H1 (cell line): ENCODE measurements around the gene GTF2IRD1. TPM values are rescaled to one million over a fixed set of nuclear protein-coding genes. Genes with fewer than 3 reads are reported as not detected.

Experiments used
- CTCF ChIA-PET: fragments of 300-600 bp; sonication (Branson Sonifier 250); formaldehyde crosslinking; loops from one replicate; lab custom pipeline; 2021; ENCODE audit not compliant: partially characterized antibody; lab: Charles Lee
- POLR2A ChIA-PET: fragments of 300-600 bp; sonication (Branson Sonifier 250); formaldehyde crosslinking; loops from one replicate; lab custom pipeline; 2021; ENCODE audit warnings: inconsistent platforms; ENCODE audit not compliant: partially characterized antibody; lab: Charles Lee
- DNase-seq, 2 experiments: peaks; one replicate each; pipeline versions ENCODE4 v3.0.0 to v3.0.0-alpha.2; 2010 to 2022; ENCODE audit warnings: low spot score in 2 of 2, low read depth in 1 of 2, mixed read lengths in 1 of 2
- FAIRE-seq: peaks from 2 replicates; lab custom pipeline; 2011; peaks lifted over from hg19 to GRCh38; lab: Jason Lieb, UNC
- H2AFZ ChIP-seq: 2 replicates; pipeline ENCODE4 v1.8.1; 2012; ENCODE audit warnings: low read length, inconsistent platforms
- H2AK5ac ChIP-seq: 2 replicates; pipeline ENCODE4 v1.6.1; 2013; ENCODE audit warnings: low read depth, low read length
- H2BK120ac ChIP-seq: replicated peaks from 2 replicates; pipeline ENCODE3; 2013; ENCODE audit warnings: low read depth, low read length, inconsistent platforms
- H2BK12ac ChIP-seq: 2 replicates; pipeline ENCODE4 v1.6.1; 2013; ENCODE audit warnings: low read depth, low read length
- H2BK15ac ChIP-seq: 2 replicates; pipeline ENCODE4 v1.6.1; 2013; ENCODE audit warnings: low read length
- H2BK20ac ChIP-seq: 2 replicates; pipeline ENCODE4 v1.6.1; 2013; ENCODE audit warnings: low read length
- H2BK5ac ChIP-seq: 2 replicates; pipeline ENCODE4 v1.6.1; 2013; ENCODE audit warnings: low read depth, low read length
- H3K14ac ChIP-seq: 2 replicates; pipeline ENCODE4 v1.6.1; 2013; ENCODE audit warnings: inconsistent platforms; ENCODE audit not compliant: insufficient read length
- H3K18ac ChIP-seq: 2 replicates; pipeline ENCODE4 v1.6.1; 2013; ENCODE audit warnings: low read length; ENCODE audit errors: extremely low read depth
- H3K23ac ChIP-seq: 2 replicates; pipeline ENCODE4 v1.6.1; 2013; ENCODE audit warnings: inconsistent platforms; ENCODE audit not compliant: insufficient read length
- H3K23me2 ChIP-seq: 2 replicates; pipeline ENCODE4 v1.6.1; 2013; ENCODE audit warnings: low read depth, low read length
- H3K27ac ChIP-seq: 2 replicates; pipeline ENCODE4 v1.6.1; 2011; ENCODE audit warnings: low read depth, low read length, inconsistent platforms
- H3K27me3 ChIP-seq, 4 experiments: replicated peaks in 1 of 4; 1 replicate in 1 of 4; 2 replicates in 3 of 4; pipeline versions ENCODE4 v1.6.1 to v1.8.1; 2011 to 2013; ENCODE audit warnings: low read length in 3 of 4, mild to moderate bottlenecking in 3 of 4, inconsistent platforms in 2 of 4, mixed read lengths in 2 of 4, moderate library complexity in 1 of 4; ENCODE audit not compliant: control insufficient read depth in 3 of 4, insufficient read depth in 3 of 4; ENCODE audit errors: extremely low read depth in 1 of 4
- H3K36me3 ChIP-seq, 4 experiments: 2 replicates each; pipeline versions ENCODE4 v1.6.1 to v1.8.1; 2011 to 2013; ENCODE audit warnings: mild to moderate bottlenecking in 4 of 4, low read length in 3 of 4, moderate library complexity in 2 of 4, control low read depth in 1 of 4, inconsistent platforms in 1 of 4; ENCODE audit not compliant: insufficient read depth in 4 of 4, control insufficient read depth in 2 of 4
- H3K4ac ChIP-seq: replicated peaks from 2 replicates; pipeline ENCODE3; 2013; ENCODE audit warnings: low read length, low read depth, mixed read lengths, inconsistent platforms; ENCODE audit not compliant: insufficient read length
- H3K4me1 ChIP-seq, 4 experiments: replicated peaks in 1 of 4; 1 replicate in 1 of 4; 2 replicates in 3 of 4; pipeline versions ENCODE4 v1.6.1 to v1.8.1; 2011 to 2013; ENCODE audit warnings: low read length in 3 of 4, inconsistent platforms in 2 of 4, mixed read lengths in 1 of 4; ENCODE audit not compliant: insufficient read depth in 4 of 4, control insufficient read depth in 3 of 4
- H3K4me2 ChIP-seq, 2 experiments: 2 replicates each; pipeline versions ENCODE4 v1.6.1 to v1.8.1; 2011 to 2013; ENCODE audit warnings: low read depth in 2 of 2, low read length in 2 of 2, control low read depth in 1 of 2, inconsistent platforms in 1 of 2, mild to moderate bottlenecking in 1 of 2; ENCODE audit not compliant: insufficient read depth in 1 of 2
- H3K4me3 ChIP-seq, 4 experiments: fragments of 200-600, 300-600 bp in 1 of 4; sonication (generic), shearing (Covaris generic), sonication (Bioruptor Twin) in 1 of 4; 2 replicates each; pipeline versions ENCODE4 v1.5.1 to v1.8.1; 2011 to 2016; ENCODE audit warnings: low read length in 4 of 4, low read depth in 3 of 4, control low read depth in 2 of 4, inconsistent platforms in 2 of 4, mild to moderate bottlenecking in 2 of 4, mixed read lengths in 1 of 4, moderate library complexity in 1 of 4; ENCODE audit not compliant: insufficient read depth in 2 of 4; ENCODE audit errors: extremely low read depth in 1 of 4
- H3K56ac ChIP-seq: replicated peaks from 2 replicates; pipeline ENCODE3; 2013; ENCODE audit warnings: low read depth, mild to moderate bottlenecking, mixed read lengths, low read length, inconsistent platforms; ENCODE audit not compliant: insufficient read length
- H3K79me1 ChIP-seq: 2 replicates; pipeline ENCODE4 v1.6.1; 2013; ENCODE audit warnings: low read depth, low read length, control low read depth
- H3K79me2 ChIP-seq, 2 experiments: 2 replicates each; pipeline versions ENCODE4 v1.6.1 to v1.8.1; 2012 to 2013; ENCODE audit warnings: low read length in 2 of 2, mild to moderate bottlenecking in 2 of 2, inconsistent platforms in 1 of 2; ENCODE audit not compliant: insufficient read depth in 2 of 2, control insufficient read depth in 1 of 2
- H3K9ac ChIP-seq, 4 experiments: replicated peaks in 1 of 4; 1 replicate in 1 of 4; 2 replicates in 3 of 4; pipeline versions ENCODE4 v1.6.1 to v1.8.1; 2011 to 2013; ENCODE audit warnings: low read depth in 3 of 4, low read length in 3 of 4, control low read depth in 2 of 4, mild to moderate bottlenecking in 2 of 4, moderate library complexity in 2 of 4, inconsistent platforms in 1 of 4; ENCODE audit errors: extremely low read depth in 1 of 4
- H3K9me3 ChIP-seq, 2 experiments: 2 replicates each; pipeline versions ENCODE4 v1.6.1 to v1.8.1; 2012 to 2013; ENCODE audit warnings: mild to moderate bottlenecking in 2 of 2, moderate library complexity in 2 of 2, control low read depth in 1 of 2, inconsistent platforms in 1 of 2, low read depth in 1 of 2, low read length in 1 of 2, mixed read lengths in 1 of 2; ENCODE audit not compliant: insufficient read depth in 2 of 2
- H4K20me1 ChIP-seq, 2 experiments: replicated peaks in 1 of 2; 2 replicates each; pipeline versions ENCODE3 to v1.8.1; 2011 to 2013; ENCODE audit warnings: inconsistent platforms in 2 of 2, low read length in 2 of 2, mild to moderate bottlenecking in 1 of 2; ENCODE audit not compliant: insufficient read depth in 2 of 2, control insufficient read depth in 1 of 2
- H4K5ac ChIP-seq: 2 replicates; pipeline ENCODE4 v1.6.1; 2013; ENCODE audit warnings: low read length, low read depth, mixed read lengths, inconsistent platforms; ENCODE audit not compliant: insufficient read length
- H4K8ac ChIP-seq: 2 replicates; pipeline ENCODE4 v1.8.0; 2013; ENCODE audit warnings: mild to moderate bottlenecking, moderate library complexity, low read length, inconsistent platforms; ENCODE audit not compliant: insufficient read depth; ENCODE audit errors: extremely low read depth
- H4K91ac ChIP-seq: replicated peaks from 2 replicates; pipeline ENCODE3; 2013; ENCODE audit warnings: low read length, mixed read lengths, inconsistent platforms; ENCODE audit not compliant: insufficient read length
- EGR1 ChIP-seq: IDR thresholded peaks from 2 replicates; pipeline ENCODE4 v1.6.1; 2011; ENCODE audit warnings: low read depth, low read length, borderline replicate concordance
- HDAC2 ChIP-seq, 2 experiments: fragments of 300-600 bp in 1 of 2; sonication (generic) in 1 of 2; IDR thresholded peaks; 2 replicates each; pipeline ENCODE4 v1.6.1; 2011 to 2012; ENCODE audit warnings: low read depth in 2 of 2, low read length in 2 of 2, mild to moderate bottlenecking in 2 of 2, moderate library complexity in 2 of 2, borderline replicate concordance in 1 of 2, inconsistent platforms in 1 of 2
- KDM4A ChIP-seq: IDR thresholded peaks from one replicate; pipeline ENCODE4 v1.7.1; 2012; ENCODE audit warnings: low read depth, mild to moderate bottlenecking, moderate library complexity, low read length, inconsistent platforms; ENCODE audit not compliant: severe bottlenecking
- KDM5A ChIP-seq: fragments of 200-600 bp; IDR thresholded peaks from 2 replicates; pipeline ENCODE4 v1.7.1; 2012; ENCODE audit warnings: mild to moderate bottlenecking, low read length, inconsistent platforms, mixed read lengths
- YY1 ChIP-seq: IDR thresholded peaks from 2 replicates; pipeline ENCODE4 v1.6.1; 2011; ENCODE audit warnings: low read depth, mild to moderate bottlenecking, low read length
- WGBS, 2 experiments: shearing (Covaris generic) in 1 of 2; methylation state at CpG; one replicate each; pipeline versions ENCODE4 v1.1.6 to v1.1.7; 2013 to 2015; ENCODE audit warnings: low lambda C conversion rate in 2 of 2, mixed read lengths in 2 of 2, inconsistent platforms in 1 of 2, low coverage in 1 of 2, missing lambda C conversion rate in 1 of 2; ENCODE audit not compliant: insufficient replicate concordance in 2 of 2, insufficient coverage in 1 of 2, insufficient read length in 1 of 2; ENCODE audit errors: extremely low coverage in 1 of 2, missing lambda C conversion rate in 1 of 2; 5-methylcytosine and 5-hydroxymethylcytosine counted together
- polyA plus RNA-seq, 7 experiments: library from polyadenylated mRNA; depleted of rRNA in 3 of 7; stranded (reverse) in 5 of 7; unstranded in 2 of 7; fragments of >200 nt in 5 of 7; fragments of 200-250 nt in 2 of 7; gene quantifications; 1 replicate in 5 of 7; 2 replicates in 1 of 7; 4 replicates in 1 of 7; pipeline versions ENCODE4 v1.2.1 to v1.2.3, GENCODE V29; 2011 to 2013; ENCODE audit warnings: missing spikeins in 2 of 7, mixed read lengths in 2 of 7
- total RNA-seq: library from RNA; stranded (reverse); fragmentation: NEBNext Ultra II Directional; extraction: Animal tissue kit (Norgen Biotek cat#: 25700); gene quantifications from 2 replicates; pipeline ENCODE4 v1.2.1, GENCODE V29; 2021
- TF ChIP-seq, protein P1 (sequence below): IDR thresholded peaks from 2 replicates; pipeline ENCODE4 v1.6.1; 2012; ENCODE audit warnings: low read length, inconsistent platforms

GTF2IRD1 gene
- total and polyA plus RNA-seq, 2 of the 8 experiments (the other 6 are each of a cell fraction or from before 2014, with no cell fraction given), result 27.4 to 45.4 TPM

DNA sequence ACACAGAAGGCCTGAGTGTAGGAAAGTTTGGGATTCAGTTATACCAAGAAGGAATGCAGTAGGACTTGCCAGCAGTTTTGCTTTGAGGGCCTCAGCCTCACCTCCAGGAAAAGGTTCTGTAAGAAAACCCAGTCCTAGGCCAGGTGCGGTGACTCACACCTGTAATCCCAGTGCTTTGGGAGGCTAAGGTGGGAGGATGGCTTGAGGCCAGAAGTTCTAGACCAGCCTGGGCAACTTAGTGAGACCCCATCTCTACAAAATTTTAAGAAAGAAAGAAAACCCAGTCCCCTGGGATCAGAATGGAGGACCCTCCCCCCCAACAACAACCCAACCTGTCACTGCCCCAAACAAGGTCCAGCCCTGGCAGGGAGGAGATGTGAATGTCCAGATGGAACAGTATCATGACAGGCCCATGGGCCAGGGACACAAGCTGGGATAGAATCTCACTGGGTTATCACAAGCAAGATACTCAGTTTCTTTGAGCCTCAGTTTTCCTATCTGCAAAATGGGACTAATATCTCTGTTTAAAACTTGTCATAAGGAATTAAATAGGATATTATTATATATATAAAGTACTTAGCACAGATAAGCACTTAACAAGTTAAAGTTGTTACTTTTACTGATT lies 68.7 kb downstream of the GTF2IRD1 start:
- Histone ChIP-seq H3K36me3 (peaks cover 4 to 44% (median 26%) of the 10 kb centered on the region in 4 experiments; a peak in 7 of 8 replicates), H2BK20ac (no peak overlapping the region), H3K4me2 (no peak overlapping the region), H3K79me1 (no peaks in the 10 kb centered on the region), H3K27me3 (no peaks in the 10 kb centered on the region), H4K20me1 (peaks cover 2 to 3% of the 10 kb centered on the region in 2 experiments), H3K4me1 (peaks cover 0 to 11% (median 3%) of the 10 kb centered on the region in 4 experiments; a peak in 3 of 7 replicates), H2AK5ac (no peak overlapping the region), H3K4ac (no peak overlapping the region), H3K18ac (no peak overlapping the region), H2BK15ac (no peak overlapping the region), H4K91ac (no peak overlapping the region), H3K56ac (no peak overlapping the region), H4K8ac (no peak overlapping the region), H3K9ac (no peak overlapping the region), H3K9me3 (no peaks in the 10 kb centered on the region), H3K27ac (no peak overlapping the region), H2BK120ac (no peak overlapping the region), H2BK12ac (no peak overlapping the region), H3K23me2 (no peaks in the 10 kb centered on the region), H4K5ac (no peak overlapping the region), H3K4me3 (no peak overlapping the region), H2BK5ac (no peak overlapping the region), H2AFZ (no peak overlapping the region), H3K79me2 (no peaks in the 10 kb centered on the region), H3K14ac (no peak overlapping the region), H3K23ac (no peak overlapping the region)
- ChIA-PET POLR2A (interaction anchor here (2.8 kb wide), 1 partner anchor 24 kb away, joined by 8 read pairs; no protein-coding TSS in a partner anchor), CTCF (interaction anchor here (1.1 kb wide), 1 partner anchor 72 kb away, joined by 3 read pairs; no protein-coding TSS in a partner anchor)
- WGBS, 2 experiments, result 100% methylated on average over 1 of the region's 1 CpG; no CpG with 5 or more reads in 1 of the 2 experiments
- DNase-seq (no peak), FAIRE-seq (no peak)
- no peak for TF ChIP-seq HDAC2 (IDR thresholded peaks at IDR 0.05; ENCODE audit: borderline replicate concordance in 1 of 2, low read depth in 2 of 2, low read length in 2 of 2)
- no peak for TF ChIP-seq KDM4A
- no peak for TF ChIP-seq KDM5A
- TF ChIP-seq, protein P1, sequence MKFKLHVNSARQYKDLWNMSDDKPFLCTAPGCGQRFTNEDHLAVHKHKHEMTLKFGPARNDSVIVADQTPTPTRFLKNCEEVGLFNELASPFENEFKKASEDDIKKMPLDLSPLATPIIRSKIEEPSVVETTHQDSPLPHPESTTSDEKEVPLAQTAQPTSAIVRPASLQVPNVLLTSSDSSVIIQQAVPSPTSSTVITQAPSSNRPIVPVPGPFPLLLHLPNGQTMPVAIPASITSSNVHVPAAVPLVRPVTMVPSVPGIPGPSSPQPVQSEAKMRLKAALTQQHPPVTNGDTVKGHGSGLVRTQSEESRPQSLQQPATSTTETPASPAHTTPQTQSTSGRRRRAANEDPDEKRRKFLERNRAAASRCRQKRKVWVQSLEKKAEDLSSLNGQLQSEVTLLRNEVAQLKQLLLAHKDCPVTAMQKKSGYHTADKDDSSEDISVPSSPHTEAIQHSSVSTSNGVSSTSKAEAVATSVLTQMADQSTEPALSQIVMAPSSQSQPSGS, result no peak
- TF ChIP-seq EGR1, result no peak
- no peak for TF ChIP-seq YY1
